Activated T-helper 17 cell treated with anti-CD3 and anti-CD28 coated beads, Interleukin-2, amount 50 U/mL, for 72 hours (primary cell): Measurements from ENCODE around the gene GPR4. TPM values are rescaled to one million over a fixed set of nuclear protein-coding genes. Genes with fewer than 3 reads are reported as not detected.
"Not testable (repeated sequence)": the region's sequence is repeated elsewhere in the genome, so short reads cannot be mapped to it uniquely, and the experiment has no call there.

Experiments
- ATAC-seq: fragments of 150-1000 bp; cut with Tn5 transposase; replicated peaks from 2 replicates; pipeline ENCODE4 v1.10.0; 2021; ENCODE audit warnings: mild to moderate bottlenecking, moderate library complexity
- H3K27ac Mint-ChIP-seq: one replicate; pipeline ENCODE4 v1.8.0; 2022; ENCODE audit warnings: mixed read lengths
- H3K27me3 Mint-ChIP-seq: one replicate; pipeline ENCODE4 v1.8.0; 2022; ENCODE audit warnings: mixed read lengths
- H3K36me3 Mint-ChIP-seq: one replicate; pipeline ENCODE4 v1.8.0; 2022; ENCODE audit warnings: low read depth, mild to moderate bottlenecking, mixed read lengths
- H3K4me1 Mint-ChIP-seq: one replicate; pipeline ENCODE4 v1.8.0; 2022; ENCODE audit warnings: mixed read lengths
- H3K4me3 Mint-ChIP-seq: one replicate; pipeline ENCODE4 v1.8.0; 2022; ENCODE audit warnings: mild to moderate bottlenecking, mixed read lengths
- H3K9me3 Mint-ChIP-seq: one replicate; pipeline ENCODE4 v1.8.0; 2022; ENCODE audit warnings: mixed read lengths
- total RNA-seq, 2 donors: library from RNA; stranded (reverse); gene quantifications; one replicate each; pipeline ENCODE4 v1.2.3, GENCODE V29; 2022

The GPR4 gene
- total RNA-seq, 2 donors from 2014 or later, result 0.13 TPM; not detected in 1

- H3K4me1 Mint-ChIP-seq, result peaks cover 10% of the 10 kb centered on the region
- H3K27ac Mint-ChIP-seq, result no peak overlapping the region
- peaks cover 70% of the 10 kb centered on the region for H3K36me3 Mint-ChIP-seq
- H3K27me3 Mint-ChIP-seq, result no peaks in the 10 kb centered on the region
- peaks cover 8% of the 10 kb centered on the region for H3K9me3 Mint-ChIP-seq
- no peak for ATAC-seq
- no peak overlapping the region for H3K4me3 Mint-ChIP-seq
Measured at GRCh38 chr19:45636902-45637301, 34.9 kb upstream of the GPR4 start.

DNA sequence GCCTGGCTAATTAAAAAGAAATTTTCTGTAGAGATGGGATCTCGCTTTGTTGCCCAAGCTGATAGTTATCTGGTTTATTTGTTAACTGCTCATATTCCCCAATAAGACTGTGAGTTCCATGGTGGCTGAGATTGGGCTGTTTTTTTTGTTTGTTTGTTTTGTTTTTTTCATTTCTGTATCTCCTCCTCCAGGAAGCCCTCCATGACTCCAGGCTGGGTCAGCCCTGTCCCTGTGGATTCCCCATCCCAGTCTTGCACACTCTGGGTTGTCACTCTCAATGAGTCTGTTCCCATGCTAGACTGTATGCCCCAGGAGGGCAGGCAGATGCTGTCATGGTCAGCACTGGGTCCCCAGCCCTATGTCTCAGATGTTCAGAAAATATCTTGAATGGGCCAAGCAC, 34.3 kb upstream of the GPR4 start:
- Mint-ChIP-seq H3K4me3 (no peak overlapping the region), H3K27me3 (no peaks in the 10 kb centered on the region), H3K27ac (no peak overlapping the region), H3K4me1 (peaks cover 8% of the 10 kb centered on the region), H3K9me3 (peaks cover 6% of the 10 kb centered on the region), H3K36me3 (peaks cover 65% of the 10 kb centered on the region)
- ATAC-seq, result no peak

- H3K27ac Mint-ChIP-seq, result no peak overlapping the region
- H3K9me3 Mint-ChIP-seq, result no peaks in the 10 kb centered on the region
- H3K4me3 Mint-ChIP-seq, result peak overlapping the region; percentile 50
- H3K4me1 Mint-ChIP-seq, result peaks cover 6% of the 10 kb centered on the region
- peak; percentile 53 for ATAC-seq
- no peaks in the 10 kb centered on the region for H3K27me3 Mint-ChIP-seq
- peaks cover 67% of the 10 kb centered on the region for H3K36me3 Mint-ChIP-seq
Measured at GRCh38 chr19:45632468-45633196, 30.6 kb upstream of the GPR4 start.

DNA sequence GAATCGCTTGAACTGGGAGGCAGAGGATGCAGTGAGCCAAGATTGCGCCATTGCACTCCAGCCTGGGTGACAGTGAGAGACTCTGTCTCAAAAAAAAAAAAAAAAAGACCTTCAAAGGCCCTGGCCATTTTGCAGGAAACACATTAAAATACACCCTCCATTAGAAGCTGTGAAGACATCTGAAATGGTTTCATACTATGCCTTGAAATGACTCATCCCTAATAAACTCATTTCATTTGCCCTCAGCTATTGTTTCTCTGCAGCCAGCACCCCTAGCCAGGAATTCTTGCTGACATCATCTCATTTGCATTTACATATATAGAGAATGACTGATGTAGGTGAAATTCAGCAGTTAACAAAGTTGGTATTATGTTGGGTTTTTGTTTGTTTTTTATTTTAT, 28.5 kb upstream of the GPR4 start:
- Mint-ChIP-seq H3K4me1 (peaks cover 6% of the 10 kb centered on the region), H3K27me3 (no peaks in the 10 kb centered on the region), H3K27ac (peak overlapping the region; percentile 43), H3K4me3 (peak overlapping the region; percentile 38), H3K36me3 (peaks cover 72% of the 10 kb centered on the region), H3K9me3 (no peaks in the 10 kb centered on the region)
- peak; percentile 96 for ATAC-seq

DNA sequence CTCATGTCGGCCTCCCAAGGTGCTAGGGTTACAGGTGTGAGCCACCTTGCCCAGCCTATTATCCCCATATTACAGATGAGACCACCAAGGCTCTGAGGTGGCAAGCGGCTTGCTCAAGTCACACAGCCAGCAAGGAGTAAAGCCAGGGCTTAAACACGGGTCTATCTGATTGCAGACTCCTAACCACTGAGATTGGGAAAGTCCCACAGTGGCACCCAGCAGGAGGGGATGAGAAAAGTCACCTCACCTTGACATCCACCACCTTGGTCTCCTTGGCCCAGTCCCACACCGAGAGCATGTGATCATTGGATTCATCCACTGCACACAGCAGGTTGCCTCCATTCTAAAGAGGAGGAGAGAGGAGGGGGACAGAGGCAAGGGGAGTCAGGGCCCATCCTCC, 27.7 kb upstream of the GPR4 start:
- Mint-ChIP-seq H3K36me3 (peaks cover 79% of the 10 kb centered on the region), H3K4me3 (peak overlapping the region; percentile 38), H3K4me1 (peaks cover 6% of the 10 kb centered on the region), H3K27ac (peak overlapping the region; percentile 43), H3K27me3 (no peaks in the 10 kb centered on the region), H3K9me3 (no peaks in the 10 kb centered on the region)
- ATAC-seq, result peak; percentile 16

GRCh38 chr19:45628219-45628618, 26.2 kb upstream of the GPR4 start:
- ATAC-seq, H3K9me3 Mint-ChIP-seq, H3K4me1 Mint-ChIP-seq, H3K27me3 Mint-ChIP-seq, H3K27ac Mint-ChIP-seq, H3K4me3 Mint-ChIP-seq: not testable (repeated sequence)
- peaks cover 92% of the 10 kb centered on the region for H3K36me3 Mint-ChIP-seq

DNA sequence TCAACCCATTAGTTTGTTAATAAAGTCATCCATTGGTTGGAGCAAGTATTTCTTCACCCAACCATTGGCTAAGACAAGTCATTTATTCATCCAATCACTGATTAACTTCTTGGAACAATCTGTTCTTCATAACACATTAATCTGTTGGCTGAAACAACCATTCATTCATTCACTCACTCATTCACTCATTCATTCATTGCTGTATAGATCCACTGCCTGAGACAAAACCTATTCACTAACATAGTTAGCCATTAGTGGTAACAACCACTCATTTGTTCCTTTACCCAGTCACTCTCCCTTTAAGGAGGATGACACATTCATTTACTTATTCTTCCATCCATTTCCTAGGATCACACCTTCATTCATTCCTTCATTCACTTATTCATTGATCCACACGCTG, 22.0 kb upstream of the GPR4 start:
- Mint-ChIP-seq H3K9me3 (no peaks in the 10 kb centered on the region), H3K27me3 (no peaks in the 10 kb centered on the region), H3K27ac (no peak overlapping the region), H3K4me3 (no peak overlapping the region), H3K36me3 (peaks cover 100% of the 10 kb centered on the region), H3K4me1 (no peaks in the 10 kb centered on the region)
- no peak for ATAC-seq

DNA sequence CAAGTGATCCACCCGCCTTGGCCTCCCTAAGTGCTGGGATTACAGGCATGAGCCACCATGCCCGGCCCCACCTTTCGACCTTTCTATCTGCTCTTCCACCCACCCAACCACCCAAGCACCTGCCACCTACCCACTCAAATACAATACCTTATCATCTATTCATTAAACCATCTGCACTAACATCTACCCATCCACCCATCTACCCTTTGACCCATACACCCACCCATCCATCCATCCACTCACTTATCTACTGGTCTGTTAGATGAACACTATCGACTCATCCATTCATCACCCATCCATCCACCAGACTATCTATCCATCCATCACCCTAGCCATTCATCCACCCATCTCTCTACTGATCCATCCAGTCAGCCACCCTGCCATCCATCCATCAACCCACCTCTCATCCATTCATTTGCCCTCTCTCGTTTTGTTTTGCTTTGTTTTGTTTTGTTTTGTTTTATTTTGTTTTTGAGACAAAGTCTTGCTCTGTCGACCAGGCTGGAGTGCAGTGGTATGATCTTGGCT, 20.0 kb upstream of the GPR4 start:
- ATAC-seq, result no peak
- H3K27me3 Mint-ChIP-seq, result no peaks in the 10 kb centered on the region
- peak overlapping the region; percentile 2 for H3K27ac Mint-ChIP-seq
- peaks cover 100% of the 10 kb centered on the region for H3K36me3 Mint-ChIP-seq
- no peaks in the 10 kb centered on the region for H3K4me1 Mint-ChIP-seq
- H3K4me3 Mint-ChIP-seq, result no peak overlapping the region
- no peaks in the 10 kb centered on the region for H3K9me3 Mint-ChIP-seq

DNA sequence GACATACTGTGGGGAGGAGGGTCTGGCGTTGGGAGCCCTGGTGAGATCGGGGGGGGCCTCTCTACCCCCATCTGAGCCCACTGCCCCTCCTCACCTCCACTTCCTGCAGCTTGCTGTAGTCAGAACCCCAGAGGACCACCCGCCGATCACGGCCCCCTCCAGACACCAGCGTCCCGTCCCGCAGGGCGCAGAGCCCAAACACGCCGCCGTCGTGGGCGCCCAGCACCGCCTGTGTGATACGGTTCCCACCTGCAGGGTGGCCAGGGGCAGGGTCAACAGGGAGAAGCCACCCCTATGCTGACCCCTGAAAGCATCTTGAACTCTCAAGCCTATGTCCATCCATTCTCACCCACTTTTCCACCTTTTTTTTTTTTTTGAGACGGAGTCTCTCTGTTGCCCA, 19.4 kb upstream of the GPR4 start:
- no peaks in the 10 kb centered on the region for H3K4me1 Mint-ChIP-seq
- no peak for ATAC-seq
- H3K4me3 Mint-ChIP-seq, result no peak overlapping the region
- no peak overlapping the region for H3K27ac Mint-ChIP-seq
- no peaks in the 10 kb centered on the region for H3K27me3 Mint-ChIP-seq
- no peaks in the 10 kb centered on the region for H3K9me3 Mint-ChIP-seq
- H3K36me3 Mint-ChIP-seq, result peaks cover 100% of the 10 kb centered on the region

- Mint-ChIP-seq H3K27me3 (no peaks in the 10 kb centered on the region), H3K27ac (peak overlapping the region; percentile 17), H3K4me1 (peaks cover 19% of the 10 kb centered on the region), H3K9me3 (no peaks in the 10 kb centered on the region), H3K36me3 (peaks cover 100% of the 10 kb centered on the region), H3K4me3 (no peak overlapping the region)
- ATAC-seq, result no peak
Measured at GRCh38 chr19:45616704-45617017, 14.6 kb upstream of the GPR4 start.

- H3K27me3 Mint-ChIP-seq, result no peaks in the 10 kb centered on the region
- ATAC-seq, result peak; percentile 59
- peak overlapping the region; percentile 17 for H3K27ac Mint-ChIP-seq
- peaks cover 19% of the 10 kb centered on the region for H3K4me1 Mint-ChIP-seq
- peaks cover 100% of the 10 kb centered on the region for H3K36me3 Mint-ChIP-seq
- no peaks in the 10 kb centered on the region for H3K9me3 Mint-ChIP-seq
- no peak overlapping the region for H3K4me3 Mint-ChIP-seq
Measured at GRCh38 chr19:45615795-45616703, 14.0 kb upstream of the GPR4 start.

GRCh38 chr19:45615056-45615455, 13.0 kb upstream of the GPR4 start:
- Mint-ChIP-seq H3K27ac (peak overlapping the region; percentile 98), H3K4me3 (peak overlapping the region; percentile 89), H3K4me1 (peaks cover 19% of the 10 kb centered on the region), H3K36me3 (peaks cover 100% of the 10 kb centered on the region)
- ATAC-seq, H3K27me3 Mint-ChIP-seq, H3K9me3 Mint-ChIP-seq: not testable (repeated sequence)

DNA sequence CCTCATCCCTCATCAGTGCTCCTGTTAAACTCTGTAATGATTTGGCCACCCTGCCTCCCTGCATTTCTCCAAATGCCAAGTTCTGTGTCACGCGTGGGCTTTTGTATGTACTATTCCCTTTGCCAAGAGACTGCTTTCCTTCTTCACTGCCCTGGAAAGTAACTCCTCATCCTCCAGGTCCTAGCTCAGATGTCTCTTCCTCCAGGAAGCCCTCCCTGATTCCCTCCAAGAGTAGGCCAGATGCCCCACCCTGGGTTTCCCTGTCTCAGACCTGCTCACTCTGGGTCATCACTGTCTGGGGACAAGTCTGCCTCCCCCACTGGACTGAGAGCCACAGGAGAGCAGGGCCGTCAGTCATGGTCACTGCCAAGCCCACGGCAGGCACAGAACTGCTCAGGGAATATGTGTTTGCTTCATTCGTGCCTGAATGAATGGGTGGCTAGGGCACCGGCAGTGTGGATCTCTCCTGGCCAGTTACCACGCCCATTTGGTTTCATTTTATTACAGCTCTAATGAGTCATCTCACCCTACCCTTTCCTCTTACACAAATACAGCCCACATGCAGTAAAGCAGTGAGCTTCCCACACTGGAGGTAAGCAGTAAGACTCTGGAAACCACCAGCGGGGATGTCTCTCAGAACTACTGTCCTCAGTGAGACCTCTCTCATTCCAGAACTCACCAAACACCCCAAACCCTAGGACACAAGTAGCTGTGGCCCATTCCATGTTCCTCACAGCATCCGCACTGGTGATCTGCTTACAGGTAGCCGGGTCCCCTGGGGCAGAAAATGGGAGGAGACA, 12.1 kb upstream of the GPR4 start:
- H3K9me3 Mint-ChIP-seq, result no peaks in the 10 kb centered on the region
- no peaks in the 10 kb centered on the region for H3K27me3 Mint-ChIP-seq
- H3K4me3 Mint-ChIP-seq, result peak overlapping the region; percentile 89
- H3K27ac Mint-ChIP-seq, result peak overlapping the region; percentile 98
- H3K4me1 Mint-ChIP-seq, result peaks cover 19% of the 10 kb centered on the region
- peaks cover 100% of the 10 kb centered on the region for H3K36me3 Mint-ChIP-seq
- peak; percentile 93 for ATAC-seq

DNA sequence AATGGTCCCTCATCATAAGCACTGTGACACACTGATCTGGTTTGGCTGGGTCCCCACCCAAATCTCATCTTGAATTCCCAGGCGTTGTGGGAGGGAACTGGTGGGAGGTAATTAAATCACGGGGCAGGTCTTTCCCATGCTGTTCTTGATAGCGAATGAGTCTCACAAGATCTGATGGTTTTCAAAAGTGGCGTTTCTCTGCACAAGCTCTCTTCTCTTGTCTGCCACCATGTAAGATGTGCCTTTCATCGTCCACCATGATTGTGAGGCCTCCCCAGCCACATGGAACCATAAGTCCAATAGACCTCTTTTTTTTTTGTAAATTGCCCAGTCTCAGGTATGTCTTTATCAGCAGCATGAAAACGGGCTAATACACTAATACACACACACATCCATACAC, 6.9 kb upstream of the GPR4 start:
- Mint-ChIP-seq H3K27ac (peak overlapping the region; percentile 36), H3K27me3 (no peaks in the 10 kb centered on the region), H3K36me3 (peaks cover 54% of the 10 kb centered on the region), H3K4me3 (no peak overlapping the region), H3K9me3 (no peaks in the 10 kb centered on the region), H3K4me1 (peaks cover 4% of the 10 kb centered on the region)
- no peak for ATAC-seq
